Fibroblast of villous mesenchyme (primary cell): ENCODE results near the gene FANCE. TPM values are rescaled to one million over a fixed set of nuclear protein-coding genes. Genes with fewer than 3 reads are reported as not detected.
"Not testable (repeated sequence)": the region's sequence is repeated elsewhere in the genome, so short reads cannot be mapped to it uniquely, and the experiment has no call there.

Experiments used
- DNase-seq: peaks from one replicate; pipeline ENCODE4 v3.0.0-alpha.2; 2010; ENCODE audit warnings: low read depth
- H3K4me3 ChIP-seq: 2 replicates; pipeline ENCODE4 v1.5.1; 2011; ENCODE audit warnings: low read depth, mild to moderate bottlenecking, low read length
- CTCF ChIP-seq: IDR thresholded peaks from 2 replicates; pipeline ENCODE4 v1.5.1; 2012; ENCODE audit warnings: low read depth, mild to moderate bottlenecking, low read length; ENCODE audit not compliant: insufficient read depth
- small RNA-seq: library from RNA; depleted of rRNA; stranded (forward); fragments of <200 nt; gene quantifications from one replicate; pipeline ENCODE3, GENCODE V24; 2012
- total RNA-seq: library from RNA; depleted of rRNA; stranded (reverse); fragments of >200 nt; gene quantifications from 2 replicates; pipeline ENCODE4 v1.2.3, GENCODE V29; 2012

The FANCE gene
- total RNA-seq, 1 donor = 6.5 TPM

- no peak for TF ChIP-seq CTCF
- no peak overlapping the region for H3K4me3 ChIP-seq
- no peak for DNase-seq
Observed at GRCh38 chr6:35511562-35511941, 59.4 kb downstream of the FANCE start.

- no peak overlapping the region for H3K4me3 ChIP-seq
- DNase-seq = no peak
- TF ChIP-seq CTCF = no peak
Observed at GRCh38 chr6:35512006-35512405, 59.9 kb downstream of the FANCE start.

- TF ChIP-seq CTCF = no peak
- no peak for DNase-seq
- no peak within 1 kb of the TSS for H3K4me3 ChIP-seq
Observed at GRCh38 chr6:35512740-35513139, 60.6 kb downstream of the FANCE start, which contains the start of gene TULP1. TULP1 (minus strand) TSS chr6:35512896; CDS start chr6:35512858, 38 bp downstream.

- no peak for TF ChIP-seq CTCF
- no peak for DNase-seq
Observed at GRCh38 chr6:35514587-35514986, 62.4 kb downstream of the FANCE start.

GRCh38 chr6:35515939-35516338 is 63.8 kb downstream of the FANCE start:
- not testable (repeated sequence) for DNase-seq

More at GRCh38 chr6:35514587-35514986, 62.4 kb downstream of the FANCE start:
- H3K4me3 ChIP-seq = no peak overlapping the region

More at GRCh38 chr6:35515939-35516338, 63.8 kb downstream of the FANCE start:
- H3K4me3 ChIP-seq = not testable (repeated sequence)

Small RNA genes within 50 kb of the gene (small RNA-seq; reads per million reads assigned to genes)
- gene MIR7111 = not detected

Other genes starting within 250 kb of the FANCE start
- gene SCUBE3, start 238.4 kb upstream of the FANCE start, total RNA-seq = 10.0 and 26.8 TPM in 2 replicates
- gene ZNF76, start 192.6 kb upstream of the FANCE start, total RNA-seq = 14.2 and 16.8 TPM in 2 replicates
- gene DEF6, start 154.5 kb upstream of the FANCE start, total RNA-seq = 0.32 and 1.3 TPM in 2 replicates
- gene PPARD, start 109.8 kb upstream of the FANCE start, total RNA-seq = 8.2 and 8.7 TPM in 2 replicates
- gene RPL10A, start 16.1 kb downstream of the FANCE start, total RNA-seq = 1,513 and 2,144 TPM in 2 replicates
- 23.7 and 27.1 TPM in 2 replicates for gene TEAD3, start 44.7 kb downstream of the FANCE start, total RNA-seq
- gene TULP1, start 60.6 kb downstream of the FANCE start, total RNA-seq = not detected in 2 replicates
- 1.3 and 3.2 TPM in 2 replicates for gene FKBP5, start 236.6 kb downstream of the FANCE start, total RNA-seq